Iris pigment epithelial cell (primary cell): Measurements from ENCODE around the gene DOK5.
"Not testable (repeated sequence)": the region's sequence is repeated elsewhere in the genome, so short reads cannot be mapped to it uniquely, and the experiment has no call there.

Experiments
- DNase-seq: peaks from one replicate; pipeline ENCODE4 v3.0.0-alpha.2; 2011; ENCODE audit warnings: low read depth

The DOK5 gene

DNA sequence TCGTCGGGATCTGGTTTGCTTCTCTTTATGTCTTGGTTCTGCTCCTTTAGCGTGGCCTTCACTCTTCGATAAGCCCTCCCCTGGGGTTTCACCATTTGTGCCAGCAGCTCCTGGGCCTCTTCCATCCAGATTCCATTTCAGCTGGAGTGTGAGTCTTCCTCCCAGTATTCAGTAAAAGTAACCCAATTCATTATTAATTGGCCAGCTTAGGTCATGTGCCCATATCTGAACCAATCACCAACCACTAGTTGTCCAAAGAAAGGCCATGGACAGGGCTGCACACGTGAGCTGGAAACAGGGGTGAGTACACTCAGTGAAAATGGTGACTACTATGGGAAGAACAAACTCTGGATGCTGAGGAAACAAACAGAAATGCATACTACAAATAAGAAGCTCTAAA, 2.8 kb upstream of the DOK5 start:
- DNase-seq, result no peak

DNA sequence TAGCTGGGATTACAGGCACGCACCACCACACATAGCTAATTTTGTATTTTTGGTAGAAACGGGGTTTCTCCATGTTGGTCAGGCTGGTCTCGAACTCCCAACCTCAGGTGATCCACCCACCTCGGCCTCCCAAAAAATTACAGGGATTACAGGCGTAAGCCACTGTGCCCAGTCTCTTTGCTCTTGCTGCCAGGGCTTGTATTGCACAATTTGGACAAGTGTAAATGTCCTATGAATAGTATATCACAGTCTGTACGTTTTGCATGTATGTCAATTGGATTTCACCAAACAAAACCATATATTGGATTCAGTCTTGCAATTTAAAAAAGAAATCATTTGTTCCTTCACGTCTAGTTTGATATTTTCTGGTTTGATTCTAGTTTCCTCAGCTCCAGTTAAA, 2.1 kb upstream of the DOK5 start:
- no peak for DNase-seq

DNA sequence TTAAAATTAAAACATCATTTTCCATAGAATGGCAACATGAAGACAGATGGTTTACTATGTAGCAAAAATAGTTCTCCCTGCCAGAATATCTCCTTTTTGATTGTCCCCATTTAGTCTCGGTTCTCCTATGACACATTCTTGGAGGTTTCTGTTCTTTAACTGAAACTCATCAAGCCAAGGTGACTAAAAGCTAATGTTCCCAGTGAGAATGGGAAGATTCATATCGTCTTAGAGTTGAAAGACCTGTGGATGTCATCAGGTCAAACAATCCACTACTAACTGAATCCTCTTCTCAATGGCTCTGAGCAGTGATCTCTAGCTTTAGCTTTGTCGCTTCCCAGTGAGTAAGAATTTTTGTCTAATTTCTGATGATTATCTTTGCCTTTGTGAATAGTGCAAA, 1.3 kb upstream of the DOK5 start:
- DNase-seq, result no peak

DNA sequence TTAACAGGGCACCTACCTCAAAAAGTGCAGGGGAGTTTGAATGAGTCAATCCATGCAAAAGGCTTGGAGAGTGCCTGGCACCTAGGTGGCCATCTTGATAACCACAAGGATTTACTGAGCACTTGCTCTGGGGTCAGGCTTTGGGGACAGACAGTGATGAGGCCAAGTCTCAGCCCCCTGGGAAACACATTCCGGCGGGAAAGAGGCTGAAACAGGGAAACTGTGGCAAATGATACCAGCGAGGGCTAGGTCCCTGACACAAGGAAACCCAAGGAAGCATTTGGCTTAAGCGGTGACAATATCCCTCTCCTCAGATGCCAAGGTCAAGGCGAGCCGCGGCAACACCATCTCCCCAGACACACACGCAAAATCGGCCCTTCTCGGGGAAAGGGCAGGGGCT, 527 bp upstream of the DOK5 start:
- DNase-seq, result no peak

DNA sequence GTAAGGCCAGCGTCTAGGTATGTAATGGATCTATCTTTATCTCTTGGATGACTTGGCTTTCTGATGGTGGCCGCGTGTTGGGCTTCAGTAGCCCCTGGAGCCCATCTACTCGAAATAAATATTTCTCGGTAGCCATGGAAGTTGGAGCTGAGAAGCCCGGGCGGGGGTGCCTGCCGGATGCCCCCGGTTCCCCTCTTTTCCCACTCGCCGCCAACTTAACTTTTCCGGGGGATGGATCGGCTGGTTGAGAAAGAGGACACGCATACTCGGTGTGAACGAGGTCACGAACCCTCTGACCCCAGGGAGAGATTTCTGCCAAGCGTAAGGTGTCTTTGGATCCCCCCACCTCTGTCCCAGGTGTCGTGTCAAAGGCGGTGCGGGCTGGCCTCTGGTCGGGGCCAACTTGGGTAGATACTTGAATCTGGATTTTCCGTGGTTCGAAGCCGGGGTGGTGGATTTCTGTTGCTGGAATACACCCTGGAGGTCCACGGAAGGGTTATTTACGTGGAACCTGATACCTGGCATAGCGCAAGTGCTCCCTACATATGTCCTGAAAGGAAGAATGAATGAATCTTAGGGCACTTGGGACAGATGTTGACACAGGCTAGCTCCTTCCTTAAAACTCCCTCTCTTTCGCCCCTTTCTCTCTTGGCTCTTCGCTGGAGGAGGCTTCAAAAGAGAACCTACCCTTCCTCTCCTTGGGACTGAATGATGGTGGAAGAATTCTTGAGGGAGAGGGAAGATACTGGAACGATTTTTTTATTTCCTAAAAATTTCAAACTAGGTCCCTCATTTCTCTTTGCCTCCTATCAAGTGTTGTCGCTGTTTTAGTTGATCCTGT, 996 bp downstream of the DOK5 start:
- DNase-seq, result no peak

DNA sequence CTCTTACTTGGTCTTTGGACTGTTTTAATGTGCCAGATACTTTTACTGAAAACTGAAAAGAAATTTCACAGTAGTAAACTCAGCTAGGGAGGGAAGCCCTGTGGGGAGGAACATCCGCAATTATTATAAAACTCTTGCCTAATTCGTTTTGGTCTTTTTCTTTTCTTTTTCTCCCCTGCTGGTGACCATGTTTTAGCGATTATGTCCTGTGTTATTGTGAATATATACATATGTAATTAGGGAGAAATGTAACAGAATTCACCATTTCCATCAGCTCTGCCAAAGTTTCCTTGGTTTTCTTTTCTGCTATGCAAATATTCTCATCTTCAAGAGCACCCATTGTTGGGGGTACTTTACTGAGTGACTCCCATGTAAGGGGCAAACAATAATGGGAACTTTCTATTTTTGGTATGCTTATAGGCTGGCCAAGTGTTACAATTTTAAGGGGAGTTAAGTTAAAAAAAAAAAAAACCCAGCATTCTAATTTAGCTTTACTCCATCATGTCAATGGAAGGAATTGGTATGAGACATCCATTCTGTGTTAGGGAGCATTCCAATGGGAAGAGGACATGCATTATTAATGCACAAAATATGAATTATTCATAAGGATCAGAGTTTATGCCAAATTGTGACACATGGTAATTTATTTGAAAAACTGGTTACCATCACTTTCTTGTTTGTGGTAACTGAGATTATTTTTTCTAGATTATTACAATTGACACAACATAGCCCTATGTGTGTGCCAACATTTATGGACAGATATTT, 2.0 kb downstream of the DOK5 start:
- no peak for DNase-seq

DNA sequence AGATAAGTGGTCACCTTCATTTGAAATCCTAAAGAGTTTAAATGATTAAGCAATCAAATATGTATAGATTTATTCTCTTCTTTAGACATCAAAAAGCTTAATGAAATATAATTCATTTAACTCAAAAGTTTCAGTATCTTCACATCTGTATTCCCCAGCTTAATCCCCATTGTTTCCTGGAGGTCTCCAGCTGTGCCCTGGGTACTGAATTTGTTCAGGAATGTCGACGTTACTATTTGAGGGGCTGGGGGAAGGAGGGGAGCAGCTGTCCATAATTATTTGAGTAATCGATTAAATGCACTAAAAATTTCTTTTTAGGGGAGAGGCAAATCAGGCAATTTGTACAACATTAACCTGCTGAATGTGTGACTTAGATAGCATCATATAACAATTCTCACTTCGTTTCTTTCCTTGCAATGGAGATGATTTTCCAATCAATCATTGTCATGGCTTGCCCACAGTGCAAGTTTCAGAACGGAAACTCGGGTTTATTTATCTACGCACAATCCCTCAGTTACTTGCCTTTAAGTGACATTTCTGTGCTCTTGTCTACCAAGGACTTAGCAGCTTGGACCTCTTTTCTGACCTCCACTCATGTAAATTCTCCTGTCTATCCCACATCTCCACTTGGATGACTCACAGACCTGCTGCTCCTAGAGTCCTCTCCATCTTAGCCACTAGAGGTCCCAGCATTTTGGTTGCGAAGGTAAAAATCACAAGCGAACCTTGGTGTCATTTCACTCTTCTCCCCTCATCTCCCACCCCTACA, 3.9 kb downstream of the DOK5 start:
- peak; percentile 3 for DNase-seq

DNA sequence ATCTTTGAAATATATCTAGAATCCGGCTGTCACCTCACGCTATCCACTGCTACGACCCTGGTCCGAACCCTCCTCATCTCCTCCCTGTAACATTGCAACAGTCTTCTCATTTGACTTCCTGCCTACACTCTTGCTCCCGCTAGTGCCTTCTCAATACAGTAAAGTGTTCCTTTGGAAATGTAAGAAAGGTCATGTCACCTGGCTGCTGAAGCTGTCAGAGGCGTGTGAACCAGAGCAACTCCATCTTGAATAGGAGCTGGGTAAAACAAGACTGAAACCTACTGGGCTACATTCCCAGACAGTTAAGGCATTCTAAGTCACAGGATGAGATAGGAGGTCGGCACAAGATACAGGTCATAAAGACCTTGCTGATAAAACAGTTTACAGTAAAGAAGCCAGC, 4.5 kb downstream of the DOK5 start:
- DNase-seq, result not testable (repeated sequence)

DNA sequence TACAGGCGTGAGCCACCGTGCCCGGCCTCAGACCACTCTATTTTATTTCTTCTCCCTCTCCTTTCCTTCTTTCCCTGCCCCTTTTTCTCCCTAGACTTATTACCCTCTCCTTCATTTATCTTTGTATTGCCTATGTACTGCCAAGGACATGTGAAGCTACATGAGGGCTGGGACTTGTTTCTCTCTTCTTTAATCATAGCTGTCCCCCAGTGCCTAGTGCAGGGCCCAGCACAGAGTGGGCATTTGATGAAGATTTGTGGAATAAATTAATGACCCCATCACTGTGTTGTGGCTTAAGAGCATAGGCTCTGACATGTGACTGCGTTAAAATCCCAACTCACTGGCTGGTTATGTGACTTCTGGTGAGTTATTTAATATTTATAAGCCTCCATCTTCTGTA, 6.0 kb downstream of the DOK5 start:
- DNase-seq, result no peak

DNA sequence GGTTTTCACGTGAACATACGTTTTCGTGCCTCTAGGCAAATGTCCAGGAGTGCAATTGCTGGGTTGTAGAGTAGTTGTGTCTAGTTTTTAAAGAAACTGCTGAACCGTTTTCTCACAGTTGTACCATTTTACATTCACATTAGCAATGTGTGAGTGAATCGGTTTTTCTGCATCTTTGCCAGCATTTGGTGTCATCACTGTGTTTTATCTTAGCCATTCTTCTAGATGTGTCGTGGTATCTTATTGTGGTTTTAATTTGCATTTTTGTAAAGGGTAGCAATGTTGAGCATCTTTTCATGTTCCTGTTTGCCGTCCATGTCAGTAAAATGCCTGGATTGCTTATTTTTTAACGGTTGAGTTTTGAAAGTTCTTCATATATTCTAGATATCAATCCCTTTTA, 10.2 kb downstream of the DOK5 start:
- no peak for DNase-seq

DNA sequence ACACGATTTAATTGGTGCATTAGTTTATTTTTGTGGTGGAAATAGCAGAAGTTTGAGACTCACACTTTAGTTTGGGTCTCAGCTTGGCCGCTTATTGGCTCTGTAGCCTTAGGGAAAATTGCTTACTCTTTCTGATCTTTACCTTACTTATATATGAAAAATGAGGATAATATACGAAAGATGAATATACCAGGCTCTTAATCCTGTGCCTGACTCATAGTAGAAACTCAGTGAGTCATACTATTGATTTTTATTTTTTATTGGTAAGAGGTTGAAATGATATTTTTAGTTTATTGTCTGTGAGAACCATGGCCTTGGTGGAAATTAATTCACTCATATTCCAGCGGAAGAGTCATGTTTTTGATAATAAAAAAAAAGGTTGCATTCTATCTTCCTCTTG, 11.2 kb downstream of the DOK5 start:
- DNase-seq, result no peak

DNA sequence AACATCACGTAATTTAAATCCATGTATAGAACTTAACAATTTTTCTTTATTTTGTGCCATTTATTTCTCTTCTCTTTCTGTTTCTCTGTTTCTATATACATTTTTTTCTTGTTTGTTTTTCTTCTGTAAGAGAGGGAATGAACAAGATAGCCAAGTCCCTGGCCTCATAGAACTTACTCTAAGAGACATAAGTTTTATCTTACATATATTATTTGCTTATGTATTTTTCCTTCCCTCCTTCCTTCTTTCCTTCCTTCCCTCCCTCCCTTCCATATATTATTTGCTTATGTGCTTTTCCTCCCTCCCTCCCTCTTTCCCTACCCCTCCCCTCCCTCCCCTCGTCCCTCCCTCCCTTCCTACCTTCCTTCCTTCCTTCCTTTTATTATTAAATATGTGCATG, 13.0 kb downstream of the DOK5 start:
- no peak for DNase-seq

DNA sequence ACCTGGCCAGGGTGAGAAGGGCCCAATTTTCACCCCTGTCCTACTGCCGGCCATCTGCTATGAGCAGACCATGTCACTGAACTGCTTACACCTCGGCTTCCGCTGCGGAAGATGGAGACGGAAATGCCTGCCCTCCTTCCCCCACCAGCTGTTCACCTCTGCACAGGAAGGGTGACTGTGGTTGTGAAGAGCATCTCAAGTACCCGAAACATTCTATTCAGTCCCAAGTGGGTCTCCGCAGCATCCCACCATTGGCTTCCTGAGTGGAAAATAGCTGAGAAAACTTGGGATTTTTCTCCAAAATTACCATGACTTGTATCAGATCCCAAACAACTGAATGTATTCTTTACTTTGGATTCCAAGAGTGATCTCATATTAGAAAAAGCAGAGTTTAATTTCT, 16.1 kb downstream of the DOK5 start:
- no peak for DNase-seq

DNA sequence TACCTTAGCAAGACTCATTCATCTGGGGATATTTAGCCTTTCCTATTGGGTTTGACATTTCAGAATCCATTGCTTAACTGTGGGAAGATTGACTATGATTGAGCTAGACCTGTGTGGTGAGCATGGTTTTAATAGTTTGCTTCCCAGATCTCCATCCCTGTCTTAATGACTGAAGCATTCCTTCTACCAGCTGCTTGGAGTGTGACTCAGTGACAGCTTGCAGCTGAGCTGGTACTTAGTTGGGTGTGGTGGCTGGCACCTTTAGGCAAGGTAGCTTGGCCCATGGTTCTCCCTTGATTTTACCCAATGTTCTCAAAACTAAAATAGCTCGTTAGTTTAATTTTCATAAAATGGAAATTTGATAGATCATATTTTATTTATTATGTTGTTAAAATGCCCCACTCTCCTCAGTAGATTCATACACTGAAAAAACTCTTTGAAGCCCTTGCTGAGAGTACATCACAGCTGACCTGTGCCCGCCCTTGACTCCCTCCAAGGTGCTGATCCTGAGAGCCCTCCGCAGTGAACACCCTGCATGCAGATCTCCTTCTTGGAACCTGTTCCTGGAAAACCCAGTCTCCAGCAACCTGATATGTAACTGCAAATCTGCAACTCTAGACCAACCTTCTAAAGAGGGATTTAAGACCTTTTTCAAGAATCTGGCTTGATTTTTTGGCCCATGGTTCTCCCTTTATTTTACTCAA, 19.1 kb downstream of the DOK5 start:
- no peak for DNase-seq

DNA sequence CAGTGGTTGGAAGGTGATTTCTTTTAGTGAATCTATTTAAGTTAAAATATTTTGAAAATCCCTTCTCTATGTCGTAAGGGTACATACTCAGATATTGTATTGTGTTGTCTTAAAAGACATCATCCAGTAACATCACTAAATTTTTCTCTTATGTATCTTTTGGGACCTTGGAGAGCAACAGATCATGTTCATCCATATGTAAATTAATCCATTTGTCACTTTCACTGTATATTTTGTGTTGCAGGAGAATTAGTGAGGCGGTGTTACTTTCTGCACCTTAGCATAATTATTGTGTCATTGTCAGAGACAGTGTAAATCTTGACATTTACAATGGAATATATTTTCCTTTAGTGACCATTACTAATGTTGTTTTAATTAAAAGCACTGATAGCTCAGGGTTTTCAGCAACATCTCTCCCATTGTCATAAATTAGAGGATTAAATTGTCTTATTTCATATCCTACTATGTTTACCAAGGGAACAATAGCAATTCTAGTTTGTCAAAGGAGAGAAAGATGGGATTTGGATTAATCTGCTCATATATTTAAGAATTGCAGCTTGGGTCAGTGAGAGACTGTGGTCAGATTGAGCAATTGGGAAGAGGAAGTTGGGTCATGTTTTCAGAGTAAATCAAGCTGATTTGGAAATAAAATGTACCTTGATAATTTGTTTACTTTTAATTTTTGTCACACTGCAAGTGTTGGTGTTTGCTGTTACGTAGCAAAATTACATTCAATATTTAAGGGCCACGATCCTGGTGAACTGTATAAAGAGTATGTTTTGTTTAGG, 22.7 kb downstream of the DOK5 start:
- DNase-seq, result peak; percentile 5

DNA sequence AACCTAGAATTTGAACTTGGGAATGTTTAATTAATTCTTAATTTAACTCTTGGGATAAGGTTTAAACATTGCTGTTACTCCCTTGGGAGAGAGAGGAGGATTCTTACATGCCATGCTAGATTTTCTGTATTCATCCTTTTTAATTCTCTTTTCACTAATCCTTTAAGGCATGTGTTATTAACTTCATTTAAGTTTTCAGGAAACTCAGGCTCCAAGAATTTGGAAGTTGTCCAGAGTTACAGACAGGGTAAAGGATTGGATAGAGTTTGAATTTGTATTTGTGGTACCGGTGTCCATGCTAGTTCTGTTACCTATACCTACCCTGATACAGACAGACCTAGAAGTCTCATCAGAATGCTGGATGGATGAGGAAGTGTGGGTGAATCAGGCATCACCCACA, 23.7 kb downstream of the DOK5 start:
- no peak for DNase-seq

DNA sequence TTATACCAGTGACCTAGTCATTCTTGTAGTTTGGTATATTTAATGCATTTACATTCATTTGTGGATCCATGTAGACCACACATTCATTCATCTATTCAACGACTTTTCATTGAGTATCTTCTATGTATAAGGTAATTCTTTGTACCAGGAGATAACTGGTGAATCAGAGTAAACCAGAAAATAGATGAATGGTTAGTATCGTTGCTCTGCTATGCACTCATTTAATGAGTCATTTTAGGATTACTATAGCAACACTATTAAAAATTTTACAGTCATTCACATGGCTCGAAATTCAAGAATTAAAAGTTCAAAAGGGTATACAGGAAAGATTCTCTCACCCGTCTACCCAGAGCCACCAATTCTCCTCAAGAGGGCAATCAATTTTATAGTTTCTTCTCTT, 26.8 kb downstream of the DOK5 start:
- DNase-seq, result no peak

DNA sequence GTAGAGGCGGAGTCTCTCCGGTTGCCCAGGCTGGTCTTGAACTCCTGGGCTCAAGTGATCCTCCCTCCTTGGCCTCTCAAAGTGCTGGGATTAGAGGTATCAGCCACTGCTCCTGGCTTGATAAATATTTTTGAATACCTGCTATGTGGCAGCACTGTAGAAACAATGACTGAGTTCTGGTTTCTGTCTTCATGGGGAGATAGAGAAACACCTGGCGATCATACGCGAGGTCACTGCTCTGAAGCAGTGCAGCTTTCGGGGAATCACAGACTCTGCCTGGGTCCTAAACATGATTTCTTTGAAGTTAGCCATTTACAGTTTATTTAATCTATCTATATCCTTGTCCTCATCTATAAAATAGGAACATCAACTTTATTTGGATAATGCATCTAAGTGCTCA, 31.2 kb downstream of the DOK5 start:
- DNase-seq, result no peak

DNA sequence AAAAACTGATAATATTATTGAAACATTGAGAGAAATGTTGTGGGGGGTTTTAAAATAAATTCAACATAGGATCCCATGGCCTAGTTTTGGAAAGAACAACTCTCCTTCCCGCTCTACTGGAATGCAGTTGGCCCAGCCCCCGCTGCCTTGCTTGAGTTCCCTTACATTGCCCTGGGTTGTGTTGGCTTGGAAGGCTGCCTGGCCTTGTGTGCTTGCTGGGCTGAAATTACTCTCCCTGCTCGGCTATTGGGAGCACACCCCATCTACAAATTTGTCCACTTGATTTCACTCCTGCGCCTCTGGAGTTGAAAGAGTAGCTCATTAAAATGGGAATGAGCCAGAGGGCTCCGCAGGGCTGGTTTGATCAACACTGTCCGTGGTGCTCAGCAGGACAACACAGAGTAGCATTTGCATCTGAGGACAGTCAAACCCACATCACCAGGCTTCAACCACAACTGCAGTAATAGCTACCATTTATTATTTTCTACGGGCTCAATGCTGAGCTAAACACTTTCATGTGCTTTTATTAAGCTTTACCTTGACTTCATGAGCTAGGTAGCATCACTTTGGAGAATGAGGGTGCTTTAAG, 35.2 kb downstream of the DOK5 start:
- DNase-seq, result no peak

DNA sequence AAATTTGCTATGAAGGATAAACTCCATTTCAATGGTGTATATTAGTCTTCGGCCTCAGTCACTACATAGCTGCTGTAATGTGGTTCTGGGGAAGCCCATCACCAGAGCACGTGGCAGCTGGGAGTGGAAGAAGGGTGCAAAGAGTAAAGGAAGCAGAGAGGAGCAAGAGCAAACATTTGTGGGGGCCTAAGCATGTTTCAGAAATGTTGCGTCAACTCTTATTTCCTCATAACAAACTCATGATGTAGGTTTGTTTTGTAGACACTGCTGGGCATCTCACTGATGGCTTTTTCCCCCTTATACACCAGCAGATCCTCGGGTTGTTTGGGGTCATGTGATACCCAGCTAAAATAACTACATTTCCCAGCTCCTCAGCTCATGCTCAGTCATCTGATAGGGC, 37.3 kb downstream of the DOK5 start:
- no peak for DNase-seq

DNA sequence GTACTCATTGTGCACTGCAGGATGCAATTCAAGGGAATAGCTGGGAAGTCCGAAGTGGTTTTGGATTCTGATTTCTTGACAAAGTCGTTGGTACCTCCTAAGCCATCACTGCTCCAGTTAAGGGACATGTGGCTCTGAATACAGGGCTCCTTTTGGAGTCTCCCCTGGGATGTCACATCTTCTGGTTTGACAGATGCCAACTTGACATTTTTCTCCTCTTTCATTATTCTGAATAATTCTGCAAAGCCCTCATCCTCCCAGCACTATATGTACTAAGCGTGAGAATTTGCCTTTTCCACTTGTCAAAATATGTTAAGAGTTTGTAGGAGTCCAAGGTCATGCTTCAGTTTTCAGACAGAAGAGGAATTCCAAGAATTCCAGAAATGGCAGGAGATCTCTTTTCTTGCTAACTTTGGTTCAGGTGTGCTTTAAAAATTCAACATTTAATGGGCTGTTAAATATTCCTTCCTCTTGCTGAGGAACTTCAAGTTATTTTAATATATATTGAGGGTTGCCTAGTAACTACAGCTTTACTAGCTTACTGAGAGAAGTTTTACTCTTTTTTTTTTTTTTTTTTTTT, 38.7 kb downstream of the DOK5 start:
- DNase-seq, result no peak
